RWPE2 (cell line): ENCODE measurements around the gene KRTAP5-1.

Source experiments
- ATAC-seq: fragments of 200-7000 bp; cut with Tn5 transposase; 3 replicates; pipeline ENCODE4 v1.9.1; 2021; ENCODE audit warnings: low read depth
- DNase-seq: peaks from one replicate; pipeline ENCODE4 v3.0.0-alpha.2; 2020; ENCODE audit warnings: low spot score
- H3K27ac ChIP-seq: fragments of 450-650 bp; 2 replicates; pipeline ENCODE4 v1.5.1; 2017; ENCODE audit warnings: mild to moderate bottlenecking; ENCODE audit not compliant: poor library complexity, severe bottlenecking
- H3K27me3 ChIP-seq: fragments of 250-450 bp; sonication (Bioruptor Pico); 2 replicates; pipeline ENCODE4 v1.5.1; 2021; ENCODE audit warnings: mild to moderate bottlenecking, moderate library complexity; ENCODE audit not compliant: insufficient read depth, poor library complexity, severe bottlenecking
- H3K36me3 ChIP-seq: fragments of 250-450 bp; sonication (Bioruptor Pico); 2 replicates; pipeline ENCODE4 v1.5.1; 2020; ENCODE audit warnings: low read depth, mild to moderate bottlenecking, moderate library complexity
- H3K4me1 ChIP-seq: fragments of 250-450 bp; sonication (Bioruptor Pico); 2 replicates; pipeline ENCODE4 v1.5.1; 2021; ENCODE audit warnings: mild to moderate bottlenecking, moderate library complexity; ENCODE audit not compliant: insufficient read depth, poor library complexity, severe bottlenecking
- H3K4me3 ChIP-seq: fragments of 250-450 bp; sonication (Bioruptor Pico); 2 replicates; pipeline ENCODE4 v1.5.1; 2021; ENCODE audit warnings: mild to moderate bottlenecking, moderate library complexity; ENCODE audit not compliant: severe bottlenecking
- H3K9me3 ChIP-seq: fragments of 250-450 bp; sonication (Bioruptor Pico); 2 replicates; pipeline ENCODE4 v1.5.1; 2021; ENCODE audit warnings: mild to moderate bottlenecking, moderate library complexity; ENCODE audit not compliant: severe bottlenecking
- CTCF ChIP-seq: fragments of 450-650 bp; IDR thresholded peaks from one replicate; pipeline ENCODE4 v1.5.1; 2017; ENCODE audit warnings: mild to moderate bottlenecking, moderate library complexity; ENCODE audit not compliant: poor library complexity, severe bottlenecking

KRTAP5-1 gene

DNA sequence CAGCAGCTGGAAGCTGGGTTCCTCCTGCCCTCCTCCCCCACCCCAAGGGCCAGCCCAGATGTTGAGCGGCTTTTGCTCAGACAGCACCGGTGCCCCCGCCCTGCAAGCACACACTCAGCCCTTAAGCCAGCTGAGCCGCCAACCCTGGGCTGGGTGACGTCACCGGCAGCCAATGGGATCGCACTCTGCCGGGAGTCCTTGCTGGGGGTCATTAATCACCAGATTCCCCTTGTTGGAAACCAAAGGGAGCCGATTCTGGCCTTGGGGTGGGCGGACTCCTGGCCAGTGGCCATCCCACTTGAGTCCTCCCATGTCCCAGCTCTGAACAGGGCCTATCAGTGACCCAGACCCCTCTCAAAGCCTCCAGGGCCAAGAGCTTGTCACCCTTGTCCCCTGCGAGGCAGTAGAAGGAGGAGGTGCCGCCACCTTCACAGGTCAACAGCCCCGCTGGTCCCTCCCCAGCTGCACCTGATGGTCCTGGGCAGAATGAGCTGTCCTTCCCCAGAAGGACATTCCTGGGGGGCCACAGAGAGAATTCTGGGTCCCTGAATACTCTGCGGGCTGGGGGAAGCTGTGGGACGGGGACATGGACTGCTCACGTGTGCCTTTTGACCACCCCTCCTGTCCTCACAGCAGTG, 20.4 kb downstream of the KRTAP5-1 start:
- no peak for TF ChIP-seq CTCF
- no peaks in the 10 kb centered on the region for H3K36me3 ChIP-seq
- no peaks in the 10 kb centered on the region for H3K27me3 ChIP-seq
- H3K4me1 ChIP-seq, result peaks cover 2% of the 10 kb centered on the region
- no peaks in the 10 kb centered on the region for H3K9me3 ChIP-seq
- no peak overlapping the region for H3K4me3 ChIP-seq
- no peak overlapping the region for H3K27ac ChIP-seq
- ATAC-seq (no peak), DNase-seq (no peak)

- no peak overlapping the region for H3K4me3 ChIP-seq
- H3K27ac ChIP-seq, result no peak overlapping the region
- TF ChIP-seq CTCF, result no peak
- peaks cover 10% of the 10 kb centered on the region for H3K4me1 ChIP-seq
- H3K27me3 ChIP-seq, result no peaks in the 10 kb centered on the region
- ATAC-seq (no peak), DNase-seq (no peak)
- no peaks in the 10 kb centered on the region for H3K36me3 ChIP-seq
- no peaks in the 10 kb centered on the region for H3K9me3 ChIP-seq
These were observed 21.2 kb downstream of the KRTAP5-1 start for GRCh38 chr11:1563697-1564534.

DNA sequence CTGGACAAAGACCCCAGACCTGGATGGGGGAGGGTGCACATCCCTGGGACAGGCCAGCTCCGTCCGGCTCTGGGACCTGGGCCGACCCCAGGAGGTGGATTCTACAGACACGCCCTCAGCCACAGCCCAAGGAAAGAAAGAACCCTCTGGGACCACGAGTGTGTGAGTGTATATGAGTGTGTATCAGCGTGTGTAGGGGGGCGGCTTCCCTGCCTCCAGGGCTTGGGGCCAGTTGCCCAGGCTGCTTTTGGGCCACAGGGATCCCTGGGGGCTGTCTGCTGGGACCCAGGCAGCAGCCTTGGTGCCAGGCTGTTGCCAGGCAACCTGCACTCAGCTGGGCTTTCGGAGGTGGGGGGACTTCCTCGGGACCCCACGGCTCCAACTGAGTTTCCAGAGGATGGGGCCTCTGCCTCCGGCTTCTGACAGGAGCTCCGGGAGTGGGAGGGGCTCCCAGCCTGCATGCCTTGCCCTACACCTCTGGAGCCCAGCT, 21.9 kb downstream of the KRTAP5-1 start:
- H3K4me3 ChIP-seq, result no peak overlapping the region
- no peaks in the 10 kb centered on the region for H3K9me3 ChIP-seq
- H3K27me3 ChIP-seq, result no peaks in the 10 kb centered on the region
- no peak overlapping the region for H3K27ac ChIP-seq
- no peak for DNase-seq
- peaks cover 17% of the 10 kb centered on the region for H3K4me1 ChIP-seq
- no peak for TF ChIP-seq CTCF
- H3K36me3 ChIP-seq, result no peaks in the 10 kb centered on the region
- ATAC-seq, result no peak

- no peaks in the 10 kb centered on the region for H3K9me3 ChIP-seq
- no peak for ATAC-seq
- no peak overlapping the region for H3K4me3 ChIP-seq
- no peak for DNase-seq
- TF ChIP-seq CTCF, result no peak
- H3K27ac ChIP-seq, result no peak overlapping the region
- peaks cover 21% of the 10 kb centered on the region for H3K4me1 ChIP-seq
- no peaks in the 10 kb centered on the region for H3K36me3 ChIP-seq
- no peaks in the 10 kb centered on the region for H3K27me3 ChIP-seq
These were observed 22.5 kb downstream of the KRTAP5-1 start for GRCh38 chr11:1562469-1563148.
